SK-N-SH treated with all-trans-retinoic acid at 6 μM for 48 hours (cell line): ENCODE data around the gene SPATA2L.

Experiments
- CSDC2 ChIP-seq: fragments of 250-450 bp; sonication (Bioruptor Pico); IDR thresholded peaks from 2 replicates; pipeline ENCODE4 v1.5.0; 2020; ENCODE audit warnings: mild to moderate bottlenecking, moderate library complexity
- PATZ1 ChIP-seq: fragments of 250-450 bp; sonication (Bioruptor Pico); IDR thresholded peaks from 2 replicates; pipeline ENCODE4 v1.8.0; 2020; ENCODE audit warnings: mild to moderate bottlenecking, moderate library complexity, borderline replicate concordance
- POU6F1 ChIP-seq: fragments of 250-450 bp; sonication (Bioruptor Pico); IDR thresholded peaks from 2 replicates; pipeline ENCODE4 v1.8.0; 2021; ENCODE audit warnings: low read depth, mild to moderate bottlenecking, moderate library complexity, borderline replicate concordance
- RARB ChIP-seq: fragments of 250-450 bp; sonication (Bioruptor Pico); IDR thresholded peaks from 2 replicates; pipeline ENCODE4 v1.8.0; 2021; ENCODE audit warnings: mild to moderate bottlenecking, moderate library complexity
- TOX ChIP-seq: fragments of 250-450 bp; sonication (Bioruptor Pico); IDR thresholded peaks from 2 replicates; pipeline ENCODE4 v1.8.0; 2021; ENCODE audit warnings: mild to moderate bottlenecking, moderate library complexity, borderline replicate concordance
- ZNF565 ChIP-seq: fragments of 450-650 bp; formaldehyde crosslinking; conservative IDR thresholded peaks from 2 replicates; pipeline ENCODE4 v1.5.0; 2020; ENCODE audit warnings: low read depth, mild to moderate bottlenecking, moderate library complexity

GRCh38 chr16:89701425-89702406 lies at the start of gene SPATA2L:
- no peak for TF ChIP-seq TOX (CRISPR knock-in tag)
- no peak for TF ChIP-seq POU6F1 (CRISPR knock-in tag)
- no peak for TF ChIP-seq ZNF565
- TF ChIP-seq CSDC2: no peak
- TF ChIP-seq PATZ1 (CRISPR knock-in tag): no peak
- TF ChIP-seq RARB (CRISPR knock-in tag): no peak
